K562 (cell line): ENCODE data around the gene TNFSF13.

ENCODE experiments used
- CTCF ChIP-seq, 3 experiments: IDR thresholded peaks in 2 of 3; conservative IDR thresholded peaks in 1 of 3; 2 replicates each; pipeline ENCODE4 v1.5.1; 2011 to 2012; ENCODE audit warnings: low read length in 3 of 3, mild to moderate bottlenecking in 3 of 3, control low read depth in 2 of 3, improper control_type of control experiment in 1 of 3, inconsistent platforms in 1 of 3, low read depth in 1 of 3, mixed read lengths in 1 of 3, moderate library complexity in 1 of 3; ENCODE audit not compliant: insufficient read depth in 2 of 3
- MCM2 ChIP-seq: fragments of 450-650 bp; IDR thresholded peaks from 2 replicates; pipeline ENCODE4 v1.6.1; 2017; ENCODE audit warnings: low read depth, mild to moderate bottlenecking
- MNT ChIP-seq, 2 experiments: fragments of 450-650 bp; conservative IDR thresholded peaks; 2 replicates each; pipeline ENCODE4 v1.6.1; 2017; ENCODE audit warnings: mild to moderate bottlenecking in 2 of 2, moderate library complexity in 2 of 2
- MTA3 ChIP-seq: fragments of 450-650 bp; formaldehyde crosslinking; IDR thresholded peaks from 2 replicates; pipeline ENCODE4 v1.6.1; 2017; ENCODE audit warnings: mild to moderate bottlenecking, borderline replicate concordance
- NKRF ChIP-seq: fragments of 450-650 bp; IDR thresholded peaks from 2 replicates; pipeline ENCODE4 v1.6.1; 2016; ENCODE audit warnings: borderline replicate concordance
- POLR2AphosphoS5 ChIP-seq: IDR thresholded peaks from 2 replicates; pipeline ENCODE4 v1.6.1; 2011; ENCODE audit warnings: mild to moderate bottlenecking, low read depth, low read length, moderate library complexity; ENCODE audit not compliant: control insufficient read depth, insufficient read depth
- PRPF4 ChIP-seq: fragments of 200-400 bp; formaldehyde crosslinking; IDR thresholded peaks from one replicate; pipeline ENCODE4 v1.6.1; 2017; ENCODE audit warnings: low read length, low read depth, mild to moderate bottlenecking; ENCODE audit not compliant: insufficient read depth, poor library complexity, severe bottlenecking
- SNIP1 ChIP-seq: fragments of 450-650 bp; IDR thresholded peaks from 2 replicates; pipeline ENCODE4 v1.7.1; 2017; ENCODE audit warnings: low read depth, mild to moderate bottlenecking
- ZBTB2 ChIP-seq: fragments of 450-650 bp; IDR thresholded peaks from 2 replicates; pipeline ENCODE4 v1.6.1; 2016; ENCODE audit warnings: antibody characterized with exemption
- ZHX1 ChIP-seq: fragments of 150-350 bp; conservative IDR thresholded peaks from 2 replicates; pipeline ENCODE4 v1.6.1; 2014; ENCODE audit warnings: low read length
- ZNF24 ChIP-seq: fragments of 450-650 bp; IDR thresholded peaks from 2 replicates; pipeline ENCODE4 v1.6.1; 2016
- ZNF511 ChIP-seq: sonication (generic); formaldehyde crosslinking; IDR thresholded peaks from 2 replicates; pipeline ENCODE4 v1.8.0; 2022; ENCODE audit warnings: mild to moderate bottlenecking, missing genetic modification reagents

- no peak for TF ChIP-seq MNT (conservative IDR thresholded peaks at IDR 0.05)
- no peak for TF ChIP-seq SNIP1
- no peak for TF ChIP-seq PRPF4
- no peak for TF ChIP-seq ZBTB2
- no peak for TF ChIP-seq NKRF
- no peak for TF ChIP-seq ZNF24
- TF ChIP-seq MCM2, result no peak
- no peak for TF ChIP-seq CTCF (IDR thresholded peaks at IDR 0.05 in 2 of 3, conservative IDR thresholded peaks at IDR 0.05 in 1 of 3; ENCODE audit: insufficient read depth in 2 of 3, low read depth in 1 of 3, low read length in 3 of 3)
- no peak for TF ChIP-seq ZHX1
- TF ChIP-seq MTA3, result no peak
- TF ChIP-seq ZNF511, result no peak
- no peak for TF ChIP-seq POLR2AphosphoS5
Measured at GRCh38 chr17:7563115-7563869, 4.7 kb downstream of the TNFSF13 start.
